ENCODE results near the gene EVC. TPM values are rescaled to one million over a fixed set of nuclear protein-coding genes. Genes with fewer than 3 reads are reported as not detected.

The EVC gene
- total and polyA plus RNA-seq, 2 of the 4 experiments (the other 2 are of a cell fraction), result 16.8 to 18.9 TPM

GRCh38 chr4:5711479-5712184 lies 631 bp downstream of the EVC start:
- Histone ChIP-seq H3K9me3 (ENCODE audit: control insufficient read depth, insufficient read depth, low read length) (peaks cover 3% of the 10 kb centered on the region; the same call in 1 of the 2 replicates), H2BK20ac (ENCODE audit: low read depth, low read length) (no peak overlapping the region), H3K9ac (ENCODE audit: low read depth, low read length) (peak overlapping the region; percentile 87), H4K5ac (ENCODE audit: low read depth, low read length) (peak overlapping the region; percentile 41; the same call in 1 of the 2 replicates), H4K91ac (ENCODE audit: insufficient read depth, low read depth, low read length) (peak overlapping the region; percentile 67), H3K27ac (ENCODE audit: insufficient read depth, low read length) (peak overlapping the region; percentile 90), H3K18ac (ENCODE audit: low read depth, low read length) (peak overlapping the region; percentile 63), H2AFZ (replicated peaks; ENCODE audit: low read length, poor library complexity) (peak overlapping the region; percentile 95), H4K8ac (ENCODE audit: low read depth in 2 of 2, low read length in 2 of 2) (peak overlapping the region; percentile 3 to 20; a peak in 2 of 4 replicates), H4K20me1 (ENCODE audit: insufficient read depth, low read length) (peaks cover 34% of the 10 kb centered on the region), H3K23ac (ENCODE audit: low read depth, low read length) (peak overlapping the region; percentile 88), H3K9me1 (ENCODE audit: insufficient read depth, low read length) (peaks cover 33% of the 10 kb centered on the region), H2BK120ac (ENCODE audit: low read depth, low read length) (peak overlapping the region; percentile 7; the same call in 1 of the 2 replicates), H3K4me1 (ENCODE audit: control insufficient read depth, insufficient read depth, low read length) (peaks cover 31% of the 10 kb centered on the region), H2AK5ac (ENCODE audit: low read depth, low read length) (peak overlapping the region; percentile 80), H2AK9ac (replicated peaks; ENCODE audit: low read depth, low read length, poor library complexity) (peak overlapping the region; percentile 92), H2BK15ac (ENCODE audit: low read depth, low read length) (peak overlapping the region; percentile 16; the same call in 1 of the 3 replicates), H3K56ac (ENCODE audit: extremely low read depth, insufficient read depth, low read length) (peak overlapping the region; percentile 39), H3K27me3 (ENCODE audit: control insufficient read depth, insufficient read depth, low read length) (no peaks in the 10 kb centered on the region), H3K79me1 (ENCODE audit: low read depth in 1 of 2, low read length in 2 of 2) (peaks cover 31 to 64% of the 10 kb centered on the region in 2 experiments), H2BK5ac (ENCODE audit: low read depth, low read length, poor library complexity, severe bottlenecking) (peak overlapping the region; percentile 86), H3K14ac (replicated peaks; ENCODE audit: low read depth, low read length) (peak overlapping the region; percentile 85), H3K4me3 (ENCODE audit: insufficient read depth, low read depth, low read length) (peak overlapping the region; percentile 83), H3K36me3 (ENCODE audit: control insufficient read depth, insufficient read depth, low read length) (no peaks in the 10 kb centered on the region), H3K4ac (ENCODE audit: low read depth, low read length) (peak overlapping the region; percentile 90), H3K4me2 (ENCODE audit: low read depth, low read length) (peak overlapping the region; percentile 95)
- WGBS, 2 experiments (ENCODE audit: extremely low coverage in 2 of 2, insufficient read length in 1 of 2), result 1% methylated on average over 29 of the region's 52 CpGs; no CpG with 5 or more reads in 1 of the 2 experiments
- dilution Hi-C loops (cut with HindIII; ENCODE audit: low sequenced_read_pairs, unreplicated experiment), result no loop called here
- in situ Hi-C loops (cut with MboI; ENCODE audit: low sequenced_read_pairs), result no loop called here
- ATAC-seq (ENCODE audit: low read depth), result peak; percentile 12
- ChIA-PET CTCF (interaction anchor here (1.0 kb wide), 1 partner anchor 46 kb away, joined by 3 read pairs; no protein-coding TSS in a partner anchor), POLR2A (ENCODE audit: unreplicated experiment) (interaction anchor here (1.2 kb wide), 1 partner anchor 10 kb away, joined by 3 read pairs; no protein-coding TSS in a partner anchor)
- BruUV-seq (replicated peaks), result no TSS peak
- no peak for TF ChIP-seq CHD1 (IDR thresholded peaks at IDR 0.05; ENCODE audit: low read depth, low read length)
- 0 out of 2 replicates have a peak, but pooled peaks have one; percentile 5 for TF ChIP-seq MAZ (IDR thresholded peaks at IDR 0.05; ENCODE audit: borderline replicate concordance, low read depth, low read length)
- TF ChIP-seq POLR2A (IDR thresholded peaks at IDR 0.05; ENCODE audit: low read depth, low read length), result no peak
- TF ChIP-seq BHLHE40 (IDR thresholded peaks at IDR 0.05; ENCODE audit: low read depth, low read length), result no peak
- no peak for TF ChIP-seq CEBPB (IDR thresholded peaks at IDR 0.05; ENCODE audit: low read depth, low read length)
- no peak for TF ChIP-seq RCOR1 (IDR thresholded peaks at IDR 0.05; ENCODE audit: insufficient replicate concordance, low read length)
- TF ChIP-seq RAD21 (IDR thresholded peaks at IDR 0.05; ENCODE audit: low read length), result no peak
- peak; percentile 18; the same call in 1 of the 2 replicates for TF ChIP-seq MXI1 (IDR thresholded peaks at IDR 0.05; ENCODE audit: borderline replicate concordance, low read depth, low read length)
- TF ChIP-seq MAFK (IDR thresholded peaks at IDR 0.05; ENCODE audit: low read depth, low read length), result no peak
- TF ChIP-seq USF2 (IDR thresholded peaks at IDR 0.05; ENCODE audit: low read depth, low read length), result no peak
- peak; percentile 51 for DNase-seq
- intact Hi-C loops (cut with micrococcal nuclease), result loop anchor here (2.0 kb wide), 2 partner anchors 47 to 79 kb away; no protein-coding TSS in a partner anchor

Data from IMR-90 (cell line).